Activated CD4-positive, alpha-beta T cell treated with anti-CD3 and anti-CD28 coated beads for 4 hours (primary cell): ENCODE data around the gene ARPC2.
"Not testable (repeated sequence)": the region's sequence is repeated elsewhere in the genome, so short reads cannot be mapped to it uniquely, and the experiment has no call there.

Source experiments
- DNase-seq, 2 donors: peaks; one replicate each; pipeline ENCODE4 v3.0.0-alpha.2; 2020

ARPC2 gene

DNA sequence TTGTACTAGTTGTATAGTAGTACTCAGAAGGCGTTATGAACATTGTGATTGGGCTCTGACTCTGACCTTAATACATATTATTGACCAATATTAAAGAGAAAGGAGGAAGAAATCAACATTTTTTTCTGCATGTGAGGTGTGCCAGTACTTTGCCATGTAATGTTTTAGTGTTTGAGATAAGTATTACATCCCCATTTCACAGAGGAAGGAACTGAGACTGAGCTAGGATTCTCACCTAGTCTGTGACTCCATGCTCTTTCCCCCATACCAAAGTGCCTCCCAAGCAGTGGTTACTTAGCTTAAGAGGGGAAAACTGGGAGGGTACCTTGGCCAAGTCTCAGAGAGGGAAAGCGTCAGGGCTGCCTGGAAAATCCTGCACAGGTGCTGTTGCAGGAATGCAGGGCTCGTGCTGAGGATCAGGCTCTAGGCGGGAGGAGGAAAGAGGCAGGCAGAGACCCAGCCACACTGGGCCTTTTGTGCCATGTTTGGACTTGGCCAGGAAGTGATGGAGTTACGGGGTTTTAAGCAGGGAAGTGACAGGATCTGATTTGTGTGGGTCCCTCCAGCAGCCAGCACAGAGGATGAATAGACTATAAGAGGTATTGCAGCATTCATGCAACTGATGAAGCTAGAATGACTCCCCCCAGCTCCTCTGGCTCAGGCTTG, 55.0 kb downstream of the ARPC2 start:
- no peak for DNase-seq

DNA sequence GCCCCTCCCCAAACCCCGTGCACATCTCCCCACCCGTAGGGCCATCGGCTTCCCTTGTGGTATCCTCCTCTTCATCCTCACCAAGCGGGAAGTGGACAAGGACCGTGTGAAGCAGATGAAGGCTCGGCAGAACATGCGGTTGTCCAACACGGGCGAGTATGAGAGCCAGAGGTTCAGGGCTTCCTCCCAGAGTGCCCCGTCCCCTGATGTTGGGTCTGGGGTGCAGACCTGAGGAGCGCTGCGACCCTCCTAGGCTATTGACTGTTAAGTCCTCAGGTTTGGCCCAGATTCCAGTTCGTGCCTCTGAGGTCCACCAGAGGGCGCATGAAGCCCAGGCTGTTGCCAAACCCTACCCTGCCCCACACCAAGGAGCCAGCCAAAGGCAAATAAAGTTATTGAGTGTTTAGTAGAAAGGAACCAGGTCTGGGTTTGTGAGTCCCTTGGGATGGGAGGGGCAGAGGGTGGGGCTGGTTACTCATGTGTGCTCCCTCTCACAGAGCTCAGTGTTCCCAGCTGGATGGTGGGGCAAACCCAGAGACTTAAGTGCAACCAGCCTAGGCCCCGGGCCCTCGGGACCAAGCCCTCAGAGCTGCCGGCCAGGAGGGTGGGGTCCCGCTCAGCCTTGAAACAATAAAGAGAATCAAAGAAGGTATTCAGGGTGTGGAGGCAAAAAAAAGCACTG, 55.7 kb downstream of the ARPC2 start:
- DNase-seq = peak; percentile 76 to 78

DNA sequence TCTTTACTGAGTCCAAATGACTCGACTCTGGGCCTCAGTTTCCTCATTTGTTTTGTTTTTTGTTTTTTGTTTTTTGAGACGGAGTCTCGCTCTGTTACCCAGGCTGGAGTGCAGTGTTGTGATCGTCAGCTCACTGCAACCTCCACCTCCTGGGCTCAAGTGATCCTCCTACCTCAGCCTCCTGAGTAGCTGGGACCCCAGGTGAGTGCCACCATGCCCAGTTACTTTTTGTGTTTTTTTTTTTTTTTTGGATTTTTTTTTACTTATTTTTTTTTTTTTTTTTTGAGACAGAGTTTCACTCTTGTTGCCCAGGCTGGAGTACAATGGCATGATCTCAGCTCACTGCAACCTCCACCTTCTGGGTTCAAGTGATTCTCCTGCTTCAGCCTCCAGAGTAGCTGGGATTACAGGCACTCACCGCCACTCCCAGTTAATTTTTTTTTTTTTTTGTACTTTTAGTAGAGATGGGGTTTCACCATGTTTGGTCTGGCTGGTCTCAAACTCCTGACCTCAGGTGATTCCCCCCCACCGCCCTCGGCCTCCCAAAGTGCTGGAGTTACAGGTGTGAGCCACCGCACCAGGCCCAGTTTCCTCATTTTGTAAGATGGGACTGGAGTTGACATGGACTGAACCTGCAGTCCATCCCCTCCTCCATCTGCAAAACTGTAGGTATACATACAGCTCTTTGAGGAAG, 56.4 kb downstream of the ARPC2 start:
- DNase-seq = not testable (repeated sequence)

DNA sequence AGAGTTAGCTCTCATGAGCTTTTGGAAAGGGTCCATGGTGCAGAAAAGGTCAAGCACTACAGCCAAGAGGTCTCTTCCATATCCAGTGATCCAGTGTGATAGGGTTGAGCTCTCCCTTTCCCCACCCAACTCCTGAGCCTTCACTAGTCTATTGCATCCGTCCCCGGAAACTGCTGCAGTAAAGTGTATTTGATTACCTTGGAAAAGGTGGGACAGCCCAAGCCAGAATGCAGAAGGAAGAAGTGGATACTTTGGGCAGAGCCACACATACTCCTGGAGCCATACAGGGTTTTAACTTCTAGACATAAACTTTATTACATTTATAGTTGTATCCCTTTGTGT, 56.9 kb downstream of the ARPC2 start:
- no peak for DNase-seq

DNA sequence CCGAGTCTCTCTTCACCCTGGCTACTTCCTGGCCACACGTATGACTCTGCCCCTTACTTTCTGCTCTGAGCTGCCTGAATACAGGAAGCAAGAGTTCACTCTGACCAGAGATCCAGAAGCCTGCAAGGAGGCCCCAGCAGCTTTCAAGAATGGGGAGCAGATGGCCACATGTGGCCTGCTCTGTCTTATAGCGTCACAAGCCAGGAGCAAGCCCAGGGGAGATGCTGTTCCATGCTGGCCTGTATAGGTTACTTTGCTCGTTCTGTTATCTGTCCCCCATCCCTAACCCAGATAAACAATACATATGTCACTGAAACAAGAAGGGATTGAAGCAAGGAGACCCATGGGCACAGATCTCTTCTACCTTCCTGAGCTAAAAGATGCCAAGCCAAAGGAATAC, 57.6 kb downstream of the ARPC2 start:
- no peak for DNase-seq

DNA sequence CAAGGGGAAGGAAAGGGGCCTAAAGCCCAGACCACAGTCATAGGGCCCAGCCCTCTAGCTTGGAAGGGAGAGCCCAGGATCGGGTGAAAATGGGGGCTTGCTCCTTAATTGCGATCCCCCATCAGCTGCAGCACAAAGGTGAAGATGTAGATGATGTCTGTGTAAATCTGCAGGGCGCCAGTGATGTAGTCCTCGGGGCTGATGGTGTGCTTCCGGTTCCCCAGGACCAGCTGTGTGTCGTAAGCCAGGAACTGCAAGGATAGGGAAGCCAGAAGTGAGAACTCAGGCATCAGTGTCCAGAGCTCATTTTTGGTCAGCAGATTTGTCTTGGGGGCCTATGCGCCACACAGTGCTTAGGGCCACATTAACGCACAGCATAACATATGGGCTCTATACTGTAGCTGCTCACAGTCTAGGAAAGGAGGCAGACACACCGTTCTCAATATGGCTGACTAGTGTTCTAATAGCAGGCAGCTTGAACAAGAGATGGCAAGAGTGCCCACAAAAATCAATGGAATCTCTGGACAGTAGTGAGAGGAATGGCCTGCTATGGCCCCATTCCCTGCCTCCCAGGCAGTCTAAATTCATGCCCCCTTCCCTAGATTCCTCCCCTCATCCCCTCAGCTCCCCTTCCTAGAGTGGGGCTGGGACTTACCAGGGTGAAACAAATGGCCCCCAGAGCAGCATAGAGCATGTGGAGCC, 58.5 kb downstream of the ARPC2 start:
- no peak for DNase-seq

DNA sequence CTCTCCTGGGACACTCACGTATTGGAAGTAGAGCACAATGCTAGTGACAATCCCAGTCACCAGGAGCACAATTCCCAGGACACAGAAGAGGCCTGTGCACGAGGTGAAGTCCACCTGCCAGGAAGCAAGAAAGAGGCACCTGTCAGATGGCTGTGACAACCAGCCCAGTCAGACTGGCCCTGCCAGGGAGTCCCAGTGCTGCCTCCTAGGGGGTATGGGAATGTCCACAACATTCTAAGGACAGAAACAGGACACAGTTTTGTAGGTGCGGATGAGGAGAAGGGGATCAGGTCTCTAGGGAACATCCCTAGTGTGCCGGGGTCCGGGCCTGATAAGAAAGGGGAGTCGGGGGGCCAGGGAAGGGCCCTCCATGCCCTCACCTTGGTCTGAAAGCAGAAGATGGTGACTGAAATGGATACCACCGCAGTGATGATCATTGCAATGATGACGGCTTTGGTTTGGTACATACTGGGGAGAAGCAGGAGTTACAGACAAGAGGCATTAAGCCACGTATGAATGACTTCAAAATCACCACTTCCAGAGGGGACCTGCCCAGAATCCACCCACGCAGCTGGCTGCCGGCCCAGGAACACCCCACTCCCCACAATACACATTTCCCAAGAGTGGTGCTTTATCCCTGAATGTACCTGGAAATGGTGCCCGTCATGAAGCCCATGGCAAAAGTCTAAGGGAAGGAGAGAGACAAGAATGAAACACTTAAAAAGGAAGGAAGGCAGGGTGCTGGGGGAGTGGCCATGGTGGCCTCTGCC, 60.2 kb downstream of the ARPC2 start:
- no peak for DNase-seq

DNA sequence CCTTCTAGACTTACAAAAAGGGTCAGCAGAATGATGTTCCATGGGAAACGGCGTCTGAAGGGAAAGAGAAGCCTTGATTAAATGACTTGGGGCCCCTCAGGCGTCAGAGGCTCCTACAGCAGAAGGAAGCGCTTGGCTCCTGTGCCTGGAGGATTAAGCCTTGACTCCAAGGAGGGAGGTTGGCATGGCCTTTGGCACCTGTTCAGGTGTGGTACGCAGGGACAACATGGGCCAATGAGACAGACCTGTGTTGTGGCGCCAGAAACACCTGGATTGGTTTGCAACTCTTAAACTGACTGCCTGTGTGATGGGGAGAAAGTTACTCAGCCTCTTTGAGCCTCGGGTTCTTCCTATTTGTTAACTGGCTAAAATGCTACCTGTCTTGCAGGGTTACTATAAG, 60.9 kb downstream of the ARPC2 start:
- no peak for DNase-seq

DNA sequence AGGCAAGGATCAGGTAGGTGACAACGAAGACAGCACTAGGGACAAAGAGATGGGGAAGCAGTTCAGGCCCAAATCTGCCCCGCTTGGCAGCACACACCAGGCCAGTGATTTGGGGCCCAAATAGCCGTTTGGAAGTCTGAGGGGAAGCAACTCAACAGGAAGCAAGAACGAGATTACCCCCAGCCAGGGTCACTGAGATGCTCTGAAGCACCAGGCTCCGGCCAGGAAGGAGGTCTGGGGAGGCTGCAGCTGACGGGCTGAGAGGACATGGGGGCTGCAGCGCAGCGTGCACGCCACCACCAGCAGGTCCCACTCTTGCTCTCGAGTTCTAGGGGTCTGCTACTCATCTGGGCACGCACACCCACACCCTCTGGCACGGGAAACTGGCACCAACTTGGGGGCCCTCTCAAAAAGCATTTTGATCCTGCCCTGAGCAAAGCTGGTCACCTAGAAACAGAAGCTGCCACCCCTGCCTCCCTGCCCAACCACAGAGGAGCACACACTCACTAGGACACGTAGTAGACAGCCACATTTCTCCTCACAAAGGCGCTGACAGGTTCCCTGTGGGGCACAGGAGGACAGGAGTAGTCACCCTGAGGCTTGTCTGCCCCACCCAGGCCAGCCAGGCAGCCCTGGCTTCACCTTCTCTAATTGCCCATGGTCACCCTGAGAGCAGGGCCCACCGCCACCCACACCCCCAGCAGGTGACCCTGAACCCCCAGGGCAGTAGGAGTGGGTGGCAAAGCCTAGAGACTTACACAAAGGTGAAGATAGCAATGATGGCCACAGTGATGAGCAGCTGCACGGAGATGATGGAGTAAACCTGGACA, 61.8 kb downstream of the ARPC2 start:
- no peak for DNase-seq

DNA sequence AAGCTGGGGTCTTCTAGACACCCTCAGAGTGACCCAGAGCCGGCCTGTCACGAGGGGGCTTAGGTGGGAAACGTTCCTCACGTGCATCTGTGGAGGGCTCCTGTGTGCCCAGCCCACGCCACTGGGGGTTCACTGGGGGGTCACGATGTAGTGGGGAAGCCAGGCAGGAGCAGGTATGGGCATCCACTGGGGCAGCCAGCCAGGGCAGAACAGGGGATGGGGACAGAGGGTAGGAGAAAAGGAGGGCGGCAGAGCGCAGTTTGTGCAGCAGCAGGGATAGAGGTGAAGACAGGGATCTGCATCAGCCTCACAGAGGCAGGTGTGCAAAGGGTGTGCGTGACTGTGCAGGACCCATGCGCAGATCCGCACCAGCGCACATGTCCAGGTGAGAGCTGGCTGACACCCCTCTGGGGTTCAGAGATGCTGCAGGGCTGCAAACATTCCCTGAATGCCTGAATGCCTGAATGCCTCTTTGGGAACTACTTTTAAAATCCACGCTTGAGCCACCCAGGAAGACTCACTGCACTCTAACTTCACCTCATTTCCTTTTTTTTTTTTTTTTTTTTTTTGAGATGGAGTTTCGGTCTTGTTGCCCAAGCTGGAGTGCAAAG, 63.4 kb downstream of the ARPC2 start:
- no peak for DNase-seq

DNA sequence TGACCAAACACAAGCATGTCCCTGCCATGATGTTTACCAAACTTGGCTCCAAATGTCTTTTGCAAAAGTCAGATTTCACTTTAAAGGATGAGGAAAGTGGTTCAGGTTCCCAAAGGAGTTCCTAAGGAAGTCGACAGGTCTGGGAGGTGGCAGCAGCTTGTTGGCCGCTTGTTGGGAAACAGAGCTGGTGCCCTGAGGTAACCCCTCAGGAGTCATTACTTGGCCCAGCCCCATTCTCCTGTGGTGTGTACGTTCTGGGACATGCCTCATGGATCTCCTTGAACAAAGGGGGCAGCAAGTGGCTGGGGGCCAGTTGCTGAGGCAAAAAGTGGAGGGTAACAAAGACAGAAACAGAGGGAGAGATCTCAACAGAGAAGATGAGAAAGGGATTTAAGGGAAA, 64.5 kb downstream of the ARPC2 start:
- DNase-seq = no peak

DNA sequence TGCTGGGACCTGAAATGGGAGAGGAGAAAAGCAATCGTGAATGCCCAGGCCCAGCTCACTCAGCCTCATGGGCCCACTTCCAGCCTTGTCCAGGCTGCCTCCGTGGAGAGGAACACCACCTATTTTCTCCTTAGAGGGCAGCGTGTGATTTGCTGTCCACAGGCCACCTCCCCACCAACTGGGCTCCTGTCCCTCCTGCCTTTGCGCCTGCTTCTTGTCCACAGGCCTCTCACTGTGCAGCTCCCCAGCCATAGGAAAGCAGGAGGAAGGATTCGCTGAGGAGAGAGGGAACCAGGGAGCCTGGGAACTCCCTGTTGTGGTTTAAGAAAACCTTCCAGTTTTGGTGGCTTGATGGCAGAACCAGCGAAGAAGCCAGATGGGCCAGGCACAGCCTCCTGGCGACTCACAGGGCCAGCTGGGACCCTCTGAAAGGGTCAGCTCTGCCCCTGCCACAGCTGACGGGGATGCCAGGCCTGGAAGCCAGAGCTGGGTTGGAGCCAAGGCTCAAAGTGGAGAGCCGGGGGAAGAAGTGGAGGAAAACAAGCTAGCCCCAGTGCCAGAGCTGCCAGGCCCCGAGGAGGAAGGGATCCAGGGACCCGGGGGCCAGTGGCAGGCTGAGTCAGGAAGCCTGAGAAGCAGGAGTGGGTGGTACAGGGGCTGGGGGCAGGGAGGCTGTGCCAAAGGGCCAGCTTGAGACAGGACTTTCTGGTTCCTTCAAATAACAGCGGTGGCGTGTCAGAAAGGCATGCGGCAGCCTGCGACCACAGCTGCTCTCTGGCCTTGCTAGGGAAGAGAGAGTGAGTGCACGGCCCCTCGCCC, 65.4 kb downstream of the ARPC2 start:
- DNase-seq = no peak

DNA sequence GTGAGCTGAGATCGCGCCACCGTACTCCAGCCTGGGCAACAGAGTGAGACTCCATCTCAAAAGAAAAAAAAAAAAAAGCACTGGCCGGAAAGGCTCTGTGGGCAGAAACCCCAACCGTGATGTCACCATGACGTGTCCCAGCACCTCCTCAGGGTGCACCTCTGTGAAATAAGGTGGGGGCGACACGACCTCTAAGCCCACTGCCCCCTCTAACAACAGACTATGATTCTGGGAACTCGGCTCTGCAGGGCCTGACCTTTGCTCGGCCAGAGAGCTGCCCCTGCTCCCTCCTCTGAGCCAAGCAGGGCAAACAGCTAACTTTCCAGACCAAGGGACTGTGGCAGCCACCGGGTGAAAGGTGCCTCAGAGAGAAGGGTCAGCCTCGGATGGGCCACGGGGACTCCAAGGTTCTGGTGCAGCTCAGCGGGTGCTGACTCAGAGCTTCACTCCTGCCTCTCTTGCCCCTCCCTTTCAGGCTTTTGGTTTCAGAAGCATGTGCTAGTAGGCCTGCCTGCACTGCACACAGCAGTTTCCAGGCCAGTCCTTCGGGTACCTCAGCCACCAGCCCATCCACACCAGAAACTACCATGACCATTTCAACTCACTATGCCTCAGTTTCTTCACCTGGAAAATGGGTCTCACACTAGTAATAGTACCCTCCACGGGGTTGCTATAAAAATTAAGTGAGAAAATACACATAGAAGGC, 67.3 kb downstream of the ARPC2 start:
- DNase-seq = peak; percentile 59 to 64

DNA sequence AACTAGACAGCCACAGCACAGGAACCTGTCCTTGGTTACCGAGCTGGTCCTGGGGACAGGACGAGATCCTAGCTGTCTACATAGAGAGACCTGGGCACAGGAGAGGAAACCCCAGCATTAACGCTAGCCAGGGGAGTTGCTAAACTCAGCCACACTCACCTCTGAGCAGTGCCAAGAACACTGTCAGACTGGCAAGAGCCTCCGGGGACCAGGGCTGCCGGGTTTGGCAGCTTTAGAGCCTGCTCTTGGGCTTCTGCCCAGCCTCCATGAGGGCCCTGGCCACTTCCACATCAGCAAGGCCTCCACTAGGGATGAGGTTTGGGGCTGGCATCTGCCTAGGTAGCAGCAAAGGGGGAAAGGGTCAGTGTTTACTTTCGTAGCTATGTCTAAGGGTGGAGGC, 68.6 kb downstream of the ARPC2 start:
- DNase-seq = no peak

DNA sequence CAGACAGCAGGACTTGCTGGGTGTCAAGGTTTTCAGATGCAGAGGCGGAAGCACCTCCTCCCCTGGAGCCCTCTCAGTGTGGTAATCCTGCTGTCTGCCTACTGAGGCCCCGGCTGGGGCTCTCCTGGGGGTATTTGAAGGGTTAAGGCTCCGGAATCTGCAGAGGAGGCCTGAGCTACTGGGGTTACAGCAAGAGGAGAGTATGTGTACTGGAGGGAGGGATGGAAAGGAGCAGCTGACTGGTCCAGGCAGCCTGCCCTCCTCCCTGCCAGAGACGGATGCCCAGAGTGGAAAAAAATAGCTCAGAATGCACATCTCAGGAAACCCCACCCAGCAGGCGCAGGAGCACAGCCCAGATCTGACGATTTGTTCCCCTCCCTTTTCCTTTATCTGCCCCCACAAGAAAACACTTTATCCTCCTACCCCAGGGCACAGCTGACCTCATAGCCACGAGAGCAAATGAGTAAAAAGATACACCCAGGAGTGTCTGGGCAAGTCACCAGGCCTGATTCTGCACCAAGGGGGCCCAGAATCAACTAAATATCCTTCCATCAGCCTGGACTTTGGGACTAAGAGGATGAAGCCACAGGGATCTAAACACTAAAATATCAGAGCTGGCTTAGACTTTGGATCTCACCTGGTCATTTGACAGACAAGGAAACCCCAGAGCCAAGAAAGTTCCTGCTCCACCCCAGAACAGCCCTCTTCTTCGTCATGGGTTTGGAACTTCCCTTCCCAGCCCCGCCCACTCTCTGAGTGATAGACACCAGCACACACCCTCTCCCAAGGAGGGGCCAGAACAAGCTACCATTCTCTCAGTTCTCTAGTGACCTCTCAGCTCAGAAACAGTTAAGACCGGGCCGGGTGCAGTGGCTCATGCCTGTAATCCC, 69.8 kb downstream of the ARPC2 start:
- DNase-seq = peak; percentile 79 to 80

DNA sequence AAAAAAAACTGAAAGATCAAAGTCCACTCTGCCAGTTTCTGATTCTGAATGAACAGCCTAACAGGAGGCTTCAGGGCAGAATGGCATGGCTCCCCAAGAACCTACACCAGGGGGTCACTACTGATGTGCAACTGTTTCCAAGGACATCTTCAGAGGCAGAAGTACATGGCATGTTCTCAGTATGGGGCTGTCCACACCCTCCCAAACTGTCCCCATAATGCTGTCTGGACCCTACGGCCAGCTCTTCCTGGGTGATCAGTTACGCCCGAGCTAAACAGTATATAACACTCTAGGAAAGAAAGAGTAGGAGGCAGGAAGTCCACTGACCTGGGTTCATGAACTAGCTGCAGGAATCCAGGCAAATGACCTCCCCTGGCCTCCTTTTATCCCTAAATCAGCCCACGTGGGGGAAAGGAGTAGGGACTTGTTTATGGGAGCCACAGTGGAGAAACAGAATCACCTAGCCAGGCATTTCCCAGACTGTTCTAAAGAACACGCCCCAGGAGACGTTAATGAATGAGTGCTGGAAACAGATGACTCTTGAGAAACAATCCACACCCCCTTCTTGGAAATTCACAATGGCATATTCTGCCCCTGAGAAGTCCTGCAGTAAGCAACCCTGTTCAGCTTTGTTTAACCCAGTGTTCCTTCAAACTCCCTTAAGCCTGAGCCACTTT, 72.8 kb downstream of the ARPC2 start:
- DNase-seq = no peak

DNA sequence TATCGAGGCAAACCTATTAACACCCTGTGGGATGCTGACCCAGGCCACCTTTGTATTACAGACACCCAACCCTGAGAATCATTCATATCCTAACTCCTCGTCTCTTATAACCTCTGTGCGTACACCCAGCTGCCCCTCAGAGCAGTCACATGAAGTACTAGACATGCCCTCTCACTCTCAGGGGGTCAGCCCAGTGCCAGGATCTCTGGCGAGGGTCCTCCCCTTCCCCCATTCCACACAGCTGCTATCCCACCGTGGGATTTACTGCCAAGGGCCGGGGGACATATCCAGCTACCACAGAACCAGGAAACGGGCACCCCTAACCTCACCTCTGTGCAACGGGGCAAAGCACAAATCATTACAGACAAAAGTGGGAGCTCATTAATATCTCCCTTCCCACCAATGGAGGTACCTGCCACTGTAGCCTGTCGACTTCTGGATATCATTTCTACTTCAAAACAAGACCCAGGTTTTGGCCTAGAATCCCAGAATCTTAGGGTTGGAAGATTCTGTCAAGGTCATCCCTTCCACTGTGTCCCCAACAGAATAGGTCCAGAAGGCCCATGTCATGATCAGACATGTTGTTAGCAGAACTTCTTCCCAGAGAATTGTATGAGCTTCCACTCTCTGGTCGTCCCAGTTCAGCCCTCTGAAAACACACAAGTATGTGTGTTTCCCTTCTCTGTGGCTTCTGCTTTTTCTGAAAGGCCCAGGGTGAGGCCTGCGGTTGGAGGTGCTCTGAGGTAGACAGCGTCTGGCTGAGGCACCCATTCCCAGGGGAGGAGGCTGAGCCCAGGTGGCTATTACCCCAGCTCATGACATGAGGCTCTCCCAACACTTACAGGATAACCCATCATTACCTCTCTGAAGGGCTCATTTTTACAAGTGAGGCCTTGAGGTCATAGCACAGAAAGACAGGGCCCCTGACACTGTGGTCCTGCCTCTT, 73.6 kb downstream of the ARPC2 start:
- peak in 1 of 2 donors; percentile 51 for DNase-seq
